ENCODE data around the gene ZMIZ2. TPM values are rescaled to one million over a fixed set of nuclear protein-coding genes. Genes with fewer than 3 reads are reported as not detected.

Gene ZMIZ2
- total RNA-seq, 1 donor from 2014 or later, result 53.0 TPM

DNA sequence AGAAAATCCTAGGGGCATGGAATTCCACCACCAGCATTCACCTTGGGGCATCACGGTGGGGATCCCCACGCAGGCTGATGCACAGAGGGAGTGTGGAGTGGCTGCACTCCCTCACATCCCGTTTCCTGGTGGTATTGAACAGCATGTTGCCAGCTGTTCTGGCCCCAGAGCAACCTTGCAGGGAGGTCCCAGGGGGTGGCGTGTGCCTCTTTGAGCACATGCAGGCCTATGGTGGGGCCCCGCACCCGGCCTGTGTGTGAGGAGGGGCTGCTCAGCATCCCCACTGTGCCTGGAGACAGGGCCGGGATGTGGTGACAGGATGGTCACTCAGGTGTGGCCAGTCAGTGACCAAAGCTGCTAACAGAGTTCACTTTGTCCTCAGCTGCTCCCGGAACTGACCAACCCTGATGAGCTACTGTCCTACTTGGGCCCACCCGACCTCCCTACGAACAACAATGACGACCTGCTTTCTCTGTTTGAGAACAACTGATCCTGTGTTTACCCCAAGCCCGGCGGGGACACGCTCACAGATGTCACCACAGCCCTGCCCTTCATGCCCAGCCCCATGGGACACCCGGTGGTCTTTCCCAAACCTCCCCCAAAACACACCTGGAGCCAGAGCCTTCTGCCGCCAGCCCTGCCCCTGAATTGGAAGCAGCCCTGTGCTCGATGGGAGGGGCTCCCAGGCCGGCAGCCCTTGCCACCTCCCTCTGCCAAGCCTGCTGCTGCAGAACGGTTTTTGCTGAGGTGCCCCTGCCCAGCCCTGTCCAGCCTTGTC lies 18.7 kb downstream of the ZMIZ2 start:
- Histone ChIP-seq H3K4me3 (ENCODE audit: low read depth, low read length) (no peak overlapping the region), H3K36me3 (ENCODE audit: control insufficient read depth, insufficient read depth, low read length) (peaks cover 2% of the 10 kb centered on the region), H3K27me3 (ENCODE audit: control insufficient read depth, insufficient read depth, low read length) (peaks cover 2% of the 10 kb centered on the region)
- TF ChIP-seq CTCF (IDR thresholded peaks at IDR 0.05; ENCODE audit: insufficient read depth, low read length, poor library complexity, severe bottlenecking), result no peak
- DNase-seq (ENCODE audit: low read depth), result no peak

DNA sequence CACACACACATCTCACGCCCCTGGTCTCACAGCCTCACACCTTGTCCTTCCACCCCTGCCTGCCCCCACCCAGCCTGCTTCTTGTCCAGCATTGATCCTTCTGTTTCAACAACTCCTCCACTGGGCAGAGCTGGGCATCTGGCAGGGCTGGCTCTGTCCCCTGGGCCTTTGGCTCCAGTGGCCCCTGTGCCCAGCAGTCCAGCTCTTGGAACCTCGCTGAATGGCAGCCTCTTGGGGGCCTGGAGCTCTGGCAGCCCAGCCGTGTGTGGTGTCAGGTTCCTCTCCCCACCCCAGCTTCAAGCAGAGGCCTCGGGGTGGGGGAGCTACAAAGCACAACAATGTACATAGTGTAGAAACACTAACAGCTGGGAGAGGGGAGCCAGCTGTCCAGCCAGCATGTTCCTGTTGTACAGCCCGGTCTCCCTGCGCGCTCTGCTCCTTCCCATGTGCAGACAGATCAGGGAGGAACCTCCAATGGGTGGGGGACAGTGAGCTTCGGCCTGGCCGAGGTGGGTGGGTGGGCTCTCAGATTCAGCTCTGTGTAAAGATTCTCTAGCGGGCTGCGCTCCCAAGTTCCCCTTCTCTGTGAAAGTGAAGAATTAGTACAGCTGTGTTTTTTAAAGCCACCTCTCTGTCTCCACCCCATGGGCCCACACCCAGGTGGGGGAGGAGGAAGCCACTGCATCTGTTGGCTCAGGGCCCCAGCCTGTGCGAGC lies 19.4 kb downstream of the ZMIZ2 start:
- TF ChIP-seq CTCF (IDR thresholded peaks at IDR 0.05; ENCODE audit: insufficient read depth, low read length, poor library complexity, severe bottlenecking), result no peak
- Histone ChIP-seq H3K27me3 (ENCODE audit: control insufficient read depth, insufficient read depth, low read length) (peaks cover 2% of the 10 kb centered on the region), H3K4me3 (ENCODE audit: low read depth, low read length) (no peak overlapping the region), H3K36me3 (ENCODE audit: control insufficient read depth, insufficient read depth, low read length) (peaks cover 2% of the 10 kb centered on the region)
- DNase-seq (ENCODE audit: low read depth), result no peak

GRCh38 chr7:44768628-44769371 lies 20.2 kb downstream of the ZMIZ2 start:
- Histone ChIP-seq H3K36me3 (ENCODE audit: control insufficient read depth, insufficient read depth, low read length) (peaks cover 2% of the 10 kb centered on the region), H3K4me3 (ENCODE audit: low read depth, low read length) (no peak overlapping the region), H3K27me3 (ENCODE audit: control insufficient read depth, insufficient read depth, low read length) (peaks cover 2% of the 10 kb centered on the region)
- DNase-seq (ENCODE audit: low read depth), result no peak
- TF ChIP-seq CTCF (IDR thresholded peaks at IDR 0.05; ENCODE audit: insufficient read depth, low read length, poor library complexity, severe bottlenecking), result no peak

- no peak for DNase-seq (ENCODE audit: low read depth)
- H3K27me3 ChIP-seq (ENCODE audit: control insufficient read depth, insufficient read depth, low read length), result peaks cover 2% of the 10 kb centered on the region
- H3K36me3 ChIP-seq (ENCODE audit: control insufficient read depth, insufficient read depth, low read length), result peaks cover 2% of the 10 kb centered on the region
- no peak for TF ChIP-seq CTCF (IDR thresholded peaks at IDR 0.05; ENCODE audit: insufficient read depth, low read length, poor library complexity, severe bottlenecking)
- no peak overlapping the region for H3K4me3 ChIP-seq (ENCODE audit: low read depth, low read length)
Measured at GRCh38 chr7:44769376-44769775, 20.7 kb downstream of the ZMIZ2 start.

GRCh38 chr7:44769776-44770294 lies 21.2 kb downstream of the ZMIZ2 start:
- no peak for DNase-seq (ENCODE audit: low read depth)
- H3K27me3 ChIP-seq (ENCODE audit: control insufficient read depth, insufficient read depth, low read length), result peaks cover 2% of the 10 kb centered on the region
- H3K4me3 ChIP-seq (ENCODE audit: low read depth, low read length), result no peak overlapping the region
- peaks cover 2% of the 10 kb centered on the region for H3K36me3 ChIP-seq (ENCODE audit: control insufficient read depth, insufficient read depth, low read length)
- no peak for TF ChIP-seq CTCF (IDR thresholded peaks at IDR 0.05; ENCODE audit: insufficient read depth, low read length, poor library complexity, severe bottlenecking)
